GM18858 (cell line): ENCODE data around the gene RTF2.

Source experiments
- ATAC-seq: cut with Tn5 transposase; IDR thresholded peaks from one replicate; pipeline ENCODE4 v1.9.1; 2021; ENCODE audit not compliant: unreplicated experiment

RTF2 gene

DNA sequence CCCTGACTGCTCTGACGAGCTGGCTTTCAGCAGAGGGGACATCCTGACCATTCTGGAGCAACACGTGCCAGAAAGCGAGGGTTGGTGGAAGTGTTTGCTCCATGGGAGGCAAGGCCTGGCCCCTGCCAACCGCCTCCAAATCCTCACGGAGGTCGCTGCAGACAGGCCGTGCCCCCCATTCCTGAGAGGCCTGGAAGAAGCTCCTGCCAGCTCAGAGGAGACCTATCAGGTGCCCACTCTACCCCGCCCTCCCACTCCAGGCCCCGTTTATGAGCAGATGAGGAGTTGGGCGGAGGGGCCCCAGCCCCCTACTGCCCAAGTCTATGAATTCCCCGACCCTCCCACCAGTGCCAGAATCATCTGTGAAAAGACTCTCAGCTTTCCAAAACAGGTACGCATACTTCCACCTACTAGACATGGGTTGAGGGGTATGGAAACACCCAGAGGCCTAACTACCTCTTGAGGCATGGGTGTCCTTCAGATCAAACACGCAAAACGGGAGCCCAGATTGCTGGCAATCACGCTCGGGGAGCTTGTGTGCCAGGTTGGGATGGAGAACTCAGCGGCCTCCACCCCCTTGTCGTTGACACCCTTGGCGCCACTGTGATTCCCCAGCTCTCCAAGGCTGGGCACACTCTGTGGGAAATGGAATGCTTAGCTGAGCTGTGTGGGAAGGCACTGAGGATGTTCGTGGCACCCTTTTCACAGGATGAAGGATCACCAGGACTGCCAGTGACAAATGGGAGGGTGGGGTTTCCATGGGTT, 31.0 kb upstream of the RTF2 start:
- ATAC-seq = no peak

DNA sequence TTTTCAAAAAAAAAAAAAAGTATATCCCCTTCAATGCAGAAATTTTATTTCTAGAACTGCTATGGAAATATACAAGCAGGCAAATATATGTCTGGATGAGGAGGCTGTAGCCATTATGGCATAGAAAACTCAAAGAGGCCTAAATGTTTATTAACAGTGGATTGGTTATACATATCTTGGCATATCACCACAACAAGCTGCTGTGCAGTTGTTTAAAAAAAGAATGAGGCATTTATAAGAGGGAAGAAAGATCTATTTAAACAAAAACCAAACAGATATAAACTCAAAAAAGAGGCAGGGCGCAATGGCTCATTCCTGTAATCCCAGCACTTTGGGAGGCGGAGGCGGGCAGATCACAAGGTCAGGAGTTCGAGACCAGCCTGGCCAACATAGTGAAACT, 30.1 kb upstream of the RTF2 start:
- ATAC-seq = no peak

DNA sequence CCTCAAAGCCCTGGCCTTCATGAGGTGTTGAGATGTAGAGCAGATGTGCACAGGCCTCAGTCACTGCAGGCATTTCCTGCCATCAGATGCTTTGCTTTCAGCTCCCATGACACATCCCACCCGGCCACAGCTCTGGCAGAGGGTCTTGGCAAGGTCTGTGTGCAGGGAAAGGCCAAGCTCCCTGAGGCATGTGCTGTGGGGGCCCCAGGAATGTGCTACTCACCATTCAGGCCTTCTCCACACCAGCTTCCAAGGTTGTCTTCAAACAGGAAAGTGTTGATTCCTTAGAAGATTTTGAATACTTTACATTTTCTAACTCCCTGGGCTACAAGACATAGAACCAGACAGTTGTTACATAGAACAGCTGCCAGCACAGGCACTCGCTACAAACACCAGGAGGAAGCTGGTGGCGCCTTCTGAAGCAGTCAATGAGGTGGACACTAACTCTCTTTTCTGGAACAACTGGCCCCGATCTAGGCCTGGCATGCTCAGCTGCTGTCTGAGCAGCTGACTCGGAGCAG, 28.6 kb upstream of the RTF2 start:
- ATAC-seq = no peak

DNA sequence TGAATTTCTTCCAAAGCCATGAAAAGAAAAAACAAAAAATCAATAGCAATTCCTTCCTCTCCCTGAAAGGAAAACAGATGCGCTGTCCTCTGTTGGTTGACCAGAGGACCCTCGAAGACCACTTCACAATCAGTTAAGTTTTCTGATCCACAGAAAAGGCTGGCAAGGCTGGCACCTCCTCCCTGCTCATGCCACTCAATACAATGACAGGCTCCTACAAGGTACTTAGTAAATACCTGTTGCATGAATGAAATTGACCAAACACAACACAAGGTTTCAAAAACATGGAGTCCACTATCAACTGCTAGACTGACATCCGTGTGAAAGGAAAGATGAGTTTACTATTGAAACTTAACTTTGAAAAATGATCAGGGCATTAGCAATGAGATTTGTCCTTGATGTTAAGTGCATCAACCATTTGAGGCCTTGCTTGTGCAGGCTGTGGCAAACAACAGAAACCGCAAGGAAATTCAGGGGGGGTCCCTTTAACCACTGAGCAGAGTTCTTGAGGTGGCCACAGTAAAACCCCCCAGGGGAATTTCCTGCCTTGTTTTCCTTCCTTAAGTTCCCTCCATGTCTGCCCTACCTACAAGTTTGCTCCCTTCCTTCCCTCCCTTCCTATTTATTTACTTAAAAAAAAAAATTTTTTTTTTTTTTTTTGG, 27.9 kb upstream of the RTF2 start:
- ATAC-seq = peak; percentile 78

DNA sequence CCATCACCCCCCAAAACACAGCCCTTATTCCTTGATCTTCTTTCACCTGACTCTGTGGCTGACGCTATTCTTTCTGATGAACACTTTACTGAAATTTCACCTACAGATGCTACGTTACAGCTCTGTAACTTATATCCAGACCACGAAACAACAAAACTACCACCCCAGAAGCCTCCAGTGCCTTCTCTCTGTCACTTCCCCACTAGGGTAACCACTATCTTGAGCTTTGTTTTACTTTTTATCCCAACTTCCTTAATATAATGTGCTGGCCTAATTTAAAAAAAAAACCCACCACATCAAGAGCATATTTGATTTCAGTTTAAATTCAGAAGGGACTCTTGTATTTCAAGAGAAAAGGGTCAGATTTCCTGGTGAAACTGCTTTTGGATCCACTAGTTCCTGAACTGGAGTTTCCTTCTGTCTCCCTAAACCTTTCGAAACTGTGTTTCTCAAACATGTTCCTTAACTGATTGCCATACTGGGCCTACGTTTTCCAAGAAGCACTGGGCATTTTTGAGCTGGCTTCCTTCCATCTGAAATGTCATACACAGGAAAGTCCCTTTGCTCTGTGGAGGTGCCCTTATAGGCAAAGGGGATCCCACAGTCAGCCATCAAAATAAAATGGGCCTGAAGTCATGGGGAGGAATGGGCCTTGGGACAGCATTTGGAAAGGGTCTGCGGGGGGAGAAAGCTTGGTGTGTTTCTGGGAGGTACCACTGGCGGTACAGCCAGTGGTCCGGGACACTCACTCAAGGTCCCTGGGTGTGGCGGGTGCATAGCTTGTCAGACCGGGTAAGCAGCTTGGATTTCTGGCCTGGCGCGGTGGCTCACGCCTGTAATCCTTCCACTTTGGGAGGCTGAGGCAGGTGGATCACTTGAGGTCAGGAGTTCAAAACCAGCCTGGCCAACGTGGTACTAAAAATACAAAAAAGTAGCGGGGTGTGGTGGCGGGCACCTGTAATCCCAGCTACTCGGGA, 25.8 kb upstream of the RTF2 start:
- no peak for ATAC-seq

DNA sequence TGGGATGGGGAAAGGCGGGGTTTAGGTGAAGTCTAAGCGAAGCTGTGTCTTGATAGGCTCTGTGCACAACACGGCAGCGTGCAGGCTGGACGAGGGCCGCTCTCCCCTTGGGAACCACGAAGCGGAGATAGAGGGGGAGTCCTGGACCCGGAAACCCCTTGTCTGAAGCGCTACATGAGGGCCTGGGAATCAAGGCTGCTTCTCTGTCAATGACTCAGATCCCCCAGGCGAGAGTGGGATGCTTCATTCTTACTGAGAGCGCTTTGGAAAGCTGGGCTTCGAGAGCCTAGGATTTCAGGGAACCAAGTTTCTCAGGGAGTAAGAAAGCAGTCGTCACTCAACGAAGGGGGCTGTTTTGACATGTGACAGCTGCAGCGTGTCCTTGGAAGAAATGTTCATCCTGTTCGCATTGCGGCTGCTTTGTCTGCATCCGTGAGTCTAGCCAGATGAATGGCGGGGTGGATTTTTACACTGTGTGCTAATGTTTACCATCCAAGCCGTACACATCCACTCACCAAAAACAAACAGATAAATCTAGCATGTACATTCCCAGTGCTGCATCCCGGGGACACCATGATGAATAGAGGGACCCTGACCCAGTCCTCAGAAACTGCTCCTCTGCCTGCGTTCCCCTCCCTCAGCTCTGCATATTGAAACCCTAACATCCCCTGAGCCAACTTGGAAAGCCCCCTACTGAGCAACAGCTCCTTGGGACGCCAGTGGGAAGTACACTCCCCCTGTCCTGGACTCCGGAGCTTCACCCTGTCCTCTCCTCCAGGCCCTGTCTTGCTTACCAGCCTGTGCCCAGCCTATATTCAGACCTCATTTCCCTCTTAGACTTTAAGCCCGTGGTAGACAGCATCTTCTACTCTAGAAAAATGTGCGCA, 24.5 kb upstream of the RTF2 start:
- ATAC-seq = no peak

DNA sequence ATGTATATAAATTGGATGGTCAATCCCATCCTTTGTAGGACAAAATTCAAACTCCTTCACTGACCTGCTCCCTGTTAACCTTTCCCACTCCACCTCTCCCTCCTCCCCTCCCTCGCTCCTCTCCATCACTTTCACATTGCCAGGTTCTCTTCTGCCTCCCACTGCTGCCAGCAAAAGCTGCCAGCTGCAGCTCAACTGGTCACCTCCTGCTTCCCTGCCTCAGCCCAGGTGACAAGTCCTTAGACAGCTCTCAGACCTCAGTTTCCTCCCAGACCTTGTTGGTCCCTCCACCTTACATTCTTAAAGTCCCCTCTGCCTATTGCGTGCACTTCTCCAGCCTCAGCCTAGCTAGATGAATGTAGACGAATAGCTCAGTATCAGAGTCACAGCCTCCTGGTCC, 23.3 kb upstream of the RTF2 start:
- ATAC-seq = no peak

DNA sequence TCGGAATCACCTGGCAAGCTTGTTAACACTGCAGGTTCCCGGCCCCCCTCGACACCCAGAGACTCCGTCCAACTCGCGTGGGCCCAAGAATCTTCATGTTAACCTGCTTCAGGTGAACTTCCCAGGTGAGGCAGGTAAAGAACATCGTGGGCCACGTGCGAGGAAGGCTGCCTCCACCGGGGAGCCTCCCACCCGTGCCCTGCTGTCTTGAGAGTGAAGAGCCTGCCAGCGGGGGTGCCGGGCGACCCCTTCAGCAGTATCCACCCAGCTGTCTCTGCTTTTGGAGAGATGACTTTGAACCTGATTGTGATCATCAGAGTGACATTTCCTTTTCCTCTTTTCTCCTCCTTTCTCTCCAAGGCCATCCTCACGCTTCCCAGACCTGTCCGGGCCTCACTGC, 22.9 kb upstream of the RTF2 start:
- ATAC-seq = no peak

DNA sequence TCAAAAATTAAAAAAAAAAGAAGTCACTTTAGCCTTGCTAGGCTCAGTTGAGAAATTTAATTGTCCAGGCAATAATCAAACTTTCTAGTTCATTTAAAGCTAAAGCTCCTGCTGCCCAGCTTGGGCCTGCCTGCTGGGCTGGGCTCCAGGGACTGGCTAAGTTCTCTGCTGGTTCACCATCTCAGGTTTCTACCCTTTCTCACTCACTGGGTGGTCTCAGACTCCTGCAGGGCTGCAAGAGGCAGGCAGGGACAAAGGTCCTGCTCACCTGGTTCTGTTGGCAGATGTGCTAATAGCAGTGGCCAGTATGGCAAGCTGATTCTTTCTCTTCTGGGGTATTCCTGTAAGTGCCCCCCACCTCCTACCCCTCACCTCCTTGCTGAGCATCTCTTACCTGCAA, 21.2 kb upstream of the RTF2 start:
- no peak for ATAC-seq

DNA sequence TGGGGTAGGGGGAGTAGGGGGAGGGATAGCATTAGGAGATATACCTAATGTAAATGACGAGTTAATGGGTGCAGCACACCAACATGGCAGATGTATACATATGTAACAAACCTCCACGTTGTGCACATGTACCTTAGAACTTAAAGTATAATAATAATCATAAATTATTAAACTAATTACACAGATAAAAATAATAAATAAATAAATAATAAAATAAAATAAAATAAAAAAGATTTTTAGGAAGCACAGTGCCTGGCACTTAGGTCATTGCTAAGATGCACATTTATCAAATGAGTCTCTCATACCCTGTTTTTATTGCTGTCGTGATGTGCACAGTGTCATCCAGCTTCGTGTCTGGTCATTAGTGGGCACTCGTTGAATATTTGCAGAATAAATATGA, 19.0 kb upstream of the RTF2 start:
- ATAC-seq = no peak

DNA sequence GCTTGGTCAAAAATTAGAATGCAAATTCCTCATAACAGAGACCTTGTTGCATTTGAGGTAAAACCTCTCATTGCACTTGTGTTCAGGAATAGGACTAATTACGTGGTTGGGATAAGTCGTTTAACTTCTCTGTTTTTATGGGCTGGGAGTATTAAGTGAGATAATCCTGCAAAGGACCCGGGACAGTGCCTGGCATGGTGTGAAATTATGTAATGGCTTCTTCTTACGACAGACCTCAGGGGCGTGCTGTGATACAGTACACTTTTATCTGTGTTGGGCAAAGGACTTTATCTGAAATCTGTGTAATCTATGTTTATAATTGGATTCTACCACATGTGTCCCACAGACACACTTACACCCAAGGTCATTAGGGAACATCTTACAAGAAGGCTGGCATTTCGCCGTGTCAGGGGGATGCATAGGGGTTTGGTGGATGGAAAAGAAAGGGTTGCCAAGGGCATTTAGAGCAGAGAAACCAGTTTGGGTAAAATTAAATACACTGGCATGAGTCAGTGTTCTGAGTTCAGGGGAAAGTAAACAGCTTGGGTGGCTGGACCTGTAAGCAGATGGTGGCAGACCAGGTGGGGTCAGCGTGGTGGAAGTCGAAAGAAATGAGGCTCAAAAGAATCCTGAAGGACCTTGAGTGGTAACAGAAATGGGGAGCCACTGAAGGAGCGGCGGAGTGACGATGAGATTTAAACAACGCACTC, 17.2 kb upstream of the RTF2 start:
- no peak for ATAC-seq

DNA sequence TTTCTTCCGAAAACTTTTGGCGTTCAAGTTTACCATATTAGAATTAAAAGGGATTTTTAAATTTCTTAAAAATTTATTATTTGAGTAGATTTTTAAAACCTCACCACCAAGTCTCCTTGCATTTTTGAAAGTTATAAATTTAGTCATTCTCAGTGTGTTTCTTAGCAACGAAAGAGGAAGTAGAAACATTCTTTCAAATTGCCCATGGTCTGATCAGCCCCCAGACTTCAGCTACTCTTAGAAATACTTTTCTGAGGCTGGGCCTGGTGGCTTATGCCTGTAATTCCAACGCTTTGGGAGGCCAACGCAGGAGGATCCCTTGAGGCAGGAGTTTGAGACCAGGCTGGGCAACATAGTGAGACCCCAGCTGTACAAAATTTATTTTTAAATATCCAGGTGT, 15.1 kb upstream of the RTF2 start:
- ATAC-seq = peak; percentile 67

DNA sequence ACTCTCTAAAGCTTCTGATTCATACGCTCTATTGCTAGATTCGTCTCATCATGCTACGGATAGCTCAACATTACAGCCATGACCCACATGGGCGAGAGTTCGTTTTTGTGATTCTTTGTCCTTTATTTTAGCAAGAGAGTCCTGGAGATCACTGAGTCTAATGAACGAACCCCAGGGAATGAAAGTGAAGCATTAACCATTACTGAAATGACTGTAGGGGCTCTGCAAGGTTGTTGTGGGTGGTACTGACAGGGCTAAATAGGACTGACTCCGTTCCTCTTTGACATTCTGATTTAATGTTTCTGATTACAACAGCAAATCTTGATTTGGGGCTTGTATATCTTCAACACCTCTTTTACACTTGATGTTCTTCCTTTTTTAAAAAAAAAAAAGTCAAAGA, 13.7 kb upstream of the RTF2 start:
- peak; percentile 80 for ATAC-seq

DNA sequence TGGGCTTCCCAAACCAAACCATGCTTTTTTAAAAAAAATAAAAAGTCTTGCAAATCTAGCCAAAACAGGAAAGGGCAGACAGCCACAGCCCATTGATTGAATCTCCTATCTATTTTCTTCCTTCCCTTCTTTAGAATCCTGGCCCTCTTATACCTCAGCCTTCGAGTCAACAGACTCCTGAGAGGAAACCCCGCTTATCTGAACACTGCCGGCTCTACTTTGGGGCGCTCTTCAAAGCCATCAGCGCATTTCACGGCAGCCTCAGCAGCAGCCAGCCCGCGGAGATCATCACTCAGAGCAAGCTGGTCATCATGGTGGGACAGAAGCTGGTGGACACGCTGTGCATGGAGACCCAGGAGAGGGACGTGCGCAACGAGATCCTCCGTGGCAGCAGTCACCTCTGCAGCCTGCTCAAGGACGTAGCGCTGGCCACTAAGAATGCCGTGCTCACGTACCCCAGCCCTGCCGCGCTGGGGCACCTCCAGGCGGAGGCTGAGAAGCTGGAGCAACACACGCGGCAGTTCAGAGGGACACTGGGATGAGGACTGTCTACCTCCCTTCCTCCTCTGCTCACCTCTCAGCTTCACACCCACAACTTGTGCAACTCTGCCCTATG, 10.1 kb upstream of the RTF2 start:
- no peak for ATAC-seq

DNA sequence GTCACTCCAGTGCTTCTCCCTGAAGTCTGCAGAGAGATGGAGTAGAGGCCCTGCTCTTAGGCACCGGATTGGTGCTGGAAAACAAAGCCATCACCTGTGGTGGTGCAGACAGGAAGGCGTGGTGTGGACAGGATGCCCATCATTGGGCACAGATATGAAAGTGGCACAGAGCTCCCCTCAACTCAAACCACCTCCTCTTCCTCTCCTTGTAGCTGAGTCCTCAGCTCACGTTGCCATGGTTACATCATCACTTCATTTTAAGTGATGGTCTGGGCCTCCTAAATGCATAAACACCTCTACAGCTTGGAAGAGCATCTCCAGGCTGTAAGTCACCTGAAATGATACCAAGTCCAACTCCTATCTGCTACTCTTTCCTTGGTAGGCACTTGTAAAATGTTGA, 8.0 kb upstream of the RTF2 start:
- no peak for ATAC-seq

DNA sequence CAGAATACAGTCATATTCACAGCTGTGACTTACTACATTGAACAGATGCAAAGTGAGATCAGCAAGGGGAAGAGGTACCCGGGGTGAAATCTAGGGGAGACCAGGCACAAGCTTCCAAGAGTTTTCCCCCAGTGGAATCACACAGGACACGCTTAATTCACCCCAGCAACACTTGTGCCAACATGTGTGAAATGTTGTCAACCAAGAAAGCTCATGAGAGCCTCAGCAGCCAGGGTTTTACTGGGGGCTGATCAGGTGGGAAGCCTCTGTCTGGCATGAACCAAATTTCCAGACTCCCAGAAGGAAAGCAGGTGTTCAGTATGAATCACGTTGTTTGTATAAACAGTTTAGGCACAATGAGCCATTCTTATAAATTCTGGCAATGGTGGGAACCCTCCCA, 6.9 kb upstream of the RTF2 start:
- ATAC-seq = no peak

DNA sequence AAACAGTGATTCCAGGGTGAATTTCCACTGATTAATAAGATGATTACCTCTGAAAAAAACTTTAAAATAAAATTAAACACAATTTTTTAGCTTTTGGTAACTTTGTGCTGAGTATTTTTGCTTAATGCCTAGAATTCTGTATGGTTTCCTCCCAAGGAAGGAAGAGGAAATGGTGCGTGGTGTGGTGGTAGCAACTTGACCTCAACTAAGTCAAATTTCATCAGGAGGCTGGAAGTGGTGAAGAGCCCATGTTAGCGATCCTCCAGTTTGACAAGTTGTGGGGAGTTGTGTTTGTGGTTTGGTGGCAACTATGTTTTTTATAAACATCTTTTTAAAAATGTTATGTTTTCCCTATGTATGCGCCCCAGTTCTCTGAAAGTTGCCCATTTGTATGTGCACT, 5.0 kb upstream of the RTF2 start:
- ATAC-seq = no peak

DNA sequence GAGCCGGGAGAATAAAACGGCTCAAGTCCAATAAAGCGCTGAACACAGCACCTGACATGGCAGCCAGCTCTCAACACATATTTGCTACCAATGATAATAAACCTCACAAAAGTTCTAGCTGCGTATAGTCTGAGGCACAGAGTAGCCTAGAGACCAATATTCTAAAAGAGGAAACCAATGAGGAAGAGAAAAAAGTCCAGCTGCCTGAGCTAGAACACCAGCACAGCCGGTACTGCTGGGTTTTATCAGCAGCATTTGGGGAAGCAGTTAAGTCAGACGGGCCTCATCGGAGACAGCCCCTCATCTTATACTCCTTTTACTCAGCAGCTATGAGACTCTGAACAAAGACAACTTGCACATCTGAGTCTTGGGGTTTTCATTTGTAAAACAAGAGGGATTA, 2.4 kb upstream of the RTF2 start:
- no peak for ATAC-seq

DNA sequence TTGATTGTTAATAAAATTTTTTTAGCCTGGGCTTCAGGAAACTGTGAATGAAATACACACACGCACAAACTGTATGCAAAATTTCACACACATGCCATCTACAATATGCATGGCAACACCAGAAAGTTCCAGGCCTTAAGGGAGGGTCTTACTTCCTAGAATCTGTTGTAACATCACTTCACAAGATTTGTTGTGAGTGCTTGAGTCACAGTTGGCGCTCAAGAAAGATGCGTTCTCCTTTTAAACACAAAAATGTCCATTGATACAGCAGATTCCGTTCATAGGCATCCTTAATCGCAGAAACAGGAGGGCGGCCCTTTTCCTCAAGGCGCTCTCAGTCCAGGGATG, 485 bp upstream of the RTF2 start:
- ATAC-seq = no peak

DNA sequence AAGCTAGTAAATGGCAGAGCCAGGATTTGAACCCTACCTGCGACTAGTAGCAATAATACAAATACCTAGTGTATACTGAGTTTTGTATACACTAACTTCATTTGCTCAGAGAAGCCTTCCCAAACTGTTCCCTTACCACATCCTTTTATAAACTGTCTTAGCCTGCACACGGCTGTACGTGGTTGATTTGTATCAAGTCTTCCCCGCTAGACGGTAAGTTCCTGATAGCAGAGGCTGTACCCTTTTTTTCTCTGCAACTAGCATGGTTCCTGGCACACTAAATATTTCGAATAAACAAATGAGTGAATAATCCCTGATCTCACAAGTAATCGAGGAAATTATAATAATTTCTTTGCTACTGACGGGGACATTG, 636 bp downstream of the RTF2 start:
- no peak for ATAC-seq
